ENCODE measurements around the gene ENTREP3. TPM values are rescaled to one million over a fixed set of nuclear protein-coding genes. Genes with fewer than 3 reads are reported as not detected.
"Not testable (repeated sequence)": the region's sequence is repeated elsewhere in the genome, so short reads cannot be mapped to it uniquely, and the experiment has no call there.

The ENTREP3 gene
- total and polyA plus RNA-seq, 8 donors = 6.7 to 14.4 (median 8.7) TPM

DNA sequence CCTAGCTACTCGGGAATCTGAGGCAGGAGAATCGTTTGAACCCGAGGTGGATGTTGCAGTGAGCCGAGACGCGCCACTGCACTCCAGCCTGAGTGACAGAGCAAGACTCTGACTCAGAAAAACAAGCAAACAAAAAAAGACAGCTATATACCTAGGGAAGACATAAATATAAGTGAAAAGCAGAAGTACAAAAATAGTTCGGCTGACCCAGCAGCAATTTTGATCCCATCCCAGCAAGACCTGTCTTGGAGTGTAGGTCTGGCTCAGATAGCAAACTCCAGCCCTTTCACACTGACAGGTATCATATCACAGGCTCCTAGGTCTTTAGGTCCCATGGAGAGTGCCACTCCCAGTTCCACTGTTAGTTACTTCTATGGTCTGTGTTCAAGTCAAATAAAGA is 32.2 kb downstream of the ENTREP3 start:
- no peaks in the 10 kb centered on the region for H3K27me3 ChIP-seq
- no peak overlapping the region for H3K4me3 ChIP-seq
- peaks cover 0 to 10% (median 0%) of the 10 kb centered on the region in 3 donors for H3K4me1 ChIP-seq
- no peak overlapping the region for H3K27ac ChIP-seq
- FAIRE-seq (no peak), DNase-seq (no peak), ATAC-seq (no peak)
- 72 to 79% methylated on average over 7 of the region's 7 CpGs for WGBS, 2 donors
- intact Hi-C loops (cut with DNase I) = no loop called here
- TF ChIP-seq, protein P1, sequence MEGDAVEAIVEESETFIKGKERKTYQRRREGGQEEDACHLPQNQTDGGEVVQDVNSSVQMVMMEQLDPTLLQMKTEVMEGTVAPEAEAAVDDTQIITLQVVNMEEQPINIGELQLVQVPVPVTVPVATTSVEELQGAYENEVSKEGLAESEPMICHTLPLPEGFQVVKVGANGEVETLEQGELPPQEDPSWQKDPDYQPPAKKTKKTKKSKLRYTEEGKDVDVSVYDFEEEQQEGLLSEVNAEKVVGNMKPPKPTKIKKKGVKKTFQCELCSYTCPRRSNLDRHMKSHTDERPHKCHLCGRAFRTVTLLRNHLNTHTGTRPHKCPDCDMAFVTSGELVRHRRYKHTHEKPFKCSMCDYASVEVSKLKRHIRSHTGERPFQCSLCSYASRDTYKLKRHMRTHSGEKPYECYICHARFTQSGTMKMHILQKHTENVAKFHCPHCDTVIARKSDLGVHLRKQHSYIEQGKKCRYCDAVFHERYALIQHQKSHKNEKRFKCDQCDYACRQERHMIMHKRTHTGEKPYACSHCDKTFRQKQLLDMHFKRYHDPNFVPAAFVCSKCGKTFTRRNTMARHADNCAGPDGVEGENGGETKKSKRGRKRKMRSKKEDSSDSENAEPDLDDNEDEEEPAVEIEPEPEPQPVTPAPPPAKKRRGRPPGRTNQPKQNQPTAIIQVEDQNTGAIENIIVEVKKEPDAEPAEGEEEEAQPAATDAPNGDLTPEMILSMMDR (IDR thresholded peaks at IDR 0.05) = no peak
- H3K9me3 ChIP-seq = no peaks in the 10 kb centered on the region
- no peaks in the 10 kb centered on the region for H3K36me3 ChIP-seq

- FAIRE-seq; intact Hi-C loops (cut with DNase I); H3K36me3 ChIP-seq; ATAC-seq; H3K27me3 ChIP-seq; DNase-seq; H3K9me3 ChIP-seq; H3K4me1 ChIP-seq; H3K27ac ChIP-seq; H3K4me3 ChIP-seq: not testable (repeated sequence)
- WGBS, 2 donors = 91 to 92% methylated on average over 10 of the region's 10 CpGs
Measured at GRCh38 chr1:155220211-155220965, 34.9 kb downstream of the ENTREP3 start.

DNA sequence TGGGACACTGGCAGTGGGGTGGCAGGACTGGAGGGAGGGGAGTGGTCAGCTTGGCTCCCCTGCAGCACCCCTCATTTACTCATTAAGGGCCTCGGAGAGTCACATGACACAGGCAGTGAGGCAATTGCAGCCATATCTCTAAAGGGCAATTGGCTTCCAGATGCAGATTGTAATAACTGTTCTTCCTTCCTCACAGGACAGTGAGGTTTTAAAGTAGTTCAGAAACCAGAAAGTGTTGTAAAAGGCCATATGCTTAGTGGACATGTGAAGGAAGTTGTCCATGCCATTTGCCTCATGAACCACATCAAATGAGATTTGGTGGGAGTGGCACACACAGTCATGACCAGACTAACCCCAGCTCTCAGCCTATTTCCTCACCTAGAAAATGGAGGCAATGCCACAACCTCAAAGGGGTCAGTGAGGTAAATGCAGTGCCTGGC is 35.7 kb downstream of the ENTREP3 start:
- Histone ChIP-seq H3K4me1 (peaks cover 0 to 5% (median 0%) of the 10 kb centered on the region in 3 donors), H3K36me3 (no peaks in the 10 kb centered on the region), H3K27ac (peak overlapping the region in 1 of 4 donors; percentile 37), H3K9me3 (no peaks in the 10 kb centered on the region), H3K4me3 (peak overlapping the region in 1 of 4 donors; percentile 11), H3K27me3 (no peaks in the 10 kb centered on the region)
- FAIRE-seq = no peak
- DNase-seq = no peak
- TF ChIP-seq, protein P1 (IDR thresholded peaks at IDR 0.05) = no peak
- intact Hi-C loops (cut with DNase I) = no loop called here
- WGBS, 2 donors = 8 to 11% methylated on average over 1 of the region's 1 CpG
- ATAC-seq = peak; percentile 64 to 76 (median 69)

DNA sequence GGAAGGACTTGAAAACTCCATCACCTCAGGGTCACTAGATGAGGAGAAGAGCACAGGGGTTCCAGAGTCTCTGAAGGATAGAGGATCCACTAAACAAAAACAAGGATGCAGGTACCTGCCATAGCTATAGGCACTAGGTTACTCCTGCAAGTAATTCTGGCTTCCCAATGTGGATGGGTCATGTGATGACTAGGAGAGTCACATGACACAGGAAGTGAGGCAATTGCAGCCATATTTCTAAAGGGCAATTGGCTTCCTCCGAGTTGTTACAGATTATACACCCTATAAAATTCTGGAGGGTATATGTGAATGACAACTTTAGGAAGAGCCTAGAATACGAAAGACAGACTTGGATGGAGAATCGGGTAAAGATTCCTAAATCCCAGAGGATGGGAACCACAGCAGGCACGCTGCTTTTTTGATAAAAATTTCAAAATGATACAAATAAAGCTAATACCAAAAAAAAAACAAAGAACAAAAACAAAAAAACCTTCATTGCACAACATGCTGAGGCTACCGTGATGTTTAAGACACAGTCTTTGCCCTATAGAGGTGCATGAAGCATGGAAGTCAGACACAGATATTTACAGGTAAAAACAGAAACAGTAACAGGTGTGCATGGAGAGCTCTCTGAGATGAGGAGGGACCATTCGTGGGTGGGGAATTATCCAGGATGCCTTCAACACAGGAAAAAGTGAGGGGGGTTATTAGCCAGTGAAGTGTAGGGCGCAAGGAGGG is 36.3 kb downstream of the ENTREP3 start:
- no peak for FAIRE-seq
- intact Hi-C loops (cut with DNase I) = no loop called here
- H3K4me3 ChIP-seq = peak overlapping the region in 1 of 4 donors; percentile 11

GRCh38 chr1:155214702-155215101 is 40.6 kb downstream of the ENTREP3 start:
- H3K36me3 ChIP-seq; H3K4me1 ChIP-seq; H3K27ac ChIP-seq; H3K9me3 ChIP-seq; intact Hi-C loops (cut with DNase I); ATAC-seq; H3K4me3 ChIP-seq; FAIRE-seq; H3K27me3 ChIP-seq: not testable (repeated sequence)
- WGBS, 2 donors = 76% methylated on average over 8 of the region's 10 CpGs
- DNase-seq = peak in 1 of 6 donors; percentile 18

More for the DNA sequence above, 36.3 kb downstream of the ENTREP3 start:
- Histone ChIP-seq H3K27me3 (no peaks in the 10 kb centered on the region), H3K27ac (peak overlapping the region in 1 of 4 donors; percentile 37), H3K36me3 (no peaks in the 10 kb centered on the region), H3K4me1 (peaks cover 0 to 5% (median 0%) of the 10 kb centered on the region in 3 donors), H3K9me3 (no peaks in the 10 kb centered on the region)
- TF ChIP-seq, protein P1 (IDR thresholded peaks at IDR 0.05) = no peak
- 29 to 40% methylated on average over 7 of the region's 7 CpGs for WGBS, 2 donors
- peak; percentile 84 to 89 (median 86) for ATAC-seq
- peak in 2 of 6 donors; percentile 54 to 71 for DNase-seq

DNA sequence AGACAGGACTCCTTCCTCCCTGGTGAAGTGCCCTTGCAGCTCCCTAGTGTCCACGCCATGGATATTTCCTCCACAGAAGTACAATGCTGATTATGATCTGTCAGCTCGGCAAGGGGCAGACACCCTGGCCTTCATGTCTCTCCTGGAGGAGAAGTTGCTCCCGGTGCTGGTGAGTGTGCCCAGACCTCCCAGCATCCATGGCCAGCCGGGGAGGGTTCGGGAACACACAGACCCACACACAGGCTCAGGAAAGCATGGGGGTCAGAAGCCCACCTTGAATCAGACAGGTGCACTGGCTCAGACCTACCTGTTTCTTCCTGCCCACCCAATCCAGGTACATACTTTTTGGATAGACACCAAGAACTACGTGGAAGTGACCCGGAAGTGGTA is 43.2 kb downstream of the ENTREP3 start:
- 80 to 87% methylated on average over 7 of the region's 7 CpGs for WGBS, 2 donors

GRCh38 chr1:155211381-155212050 is 43.8 kb downstream of the ENTREP3 start:
- intact Hi-C loops (cut with DNase I); H3K9me3 ChIP-seq; FAIRE-seq; ATAC-seq; H3K27ac ChIP-seq; DNase-seq; H3K36me3 ChIP-seq; H3K27me3 ChIP-seq; H3K4me3 ChIP-seq: not testable (repeated sequence)
- 80 to 92% methylated on average over 11 to 13 of the region's 13 CpGs for WGBS, 2 donors
- peaks cover 0 to 15% (median 0%) of the 10 kb centered on the region in 3 donors for H3K4me1 ChIP-seq

More for the DNA sequence above, 43.2 kb downstream of the ENTREP3 start:
- H3K4me3 ChIP-seq; FAIRE-seq; DNase-seq; H3K36me3 ChIP-seq; H3K9me3 ChIP-seq; ATAC-seq; intact Hi-C loops (cut with DNase I); H3K27ac ChIP-seq; H3K27me3 ChIP-seq: not testable (repeated sequence)
- peaks cover 0 to 11% (median 0%) of the 10 kb centered on the region in 3 donors for H3K4me1 ChIP-seq

Data from pancreas (tissue), 10 donors.